ENCODE data around the gene PDE7B. TPM values are rescaled to one million over a fixed set of nuclear protein-coding genes. Genes with fewer than 3 reads are reported as not detected.

PDE7B gene
- polyA plus RNA-seq, 1 of the 3 experiments (the other 2 are of a cell fraction) = 1.9 TPM

DNA sequence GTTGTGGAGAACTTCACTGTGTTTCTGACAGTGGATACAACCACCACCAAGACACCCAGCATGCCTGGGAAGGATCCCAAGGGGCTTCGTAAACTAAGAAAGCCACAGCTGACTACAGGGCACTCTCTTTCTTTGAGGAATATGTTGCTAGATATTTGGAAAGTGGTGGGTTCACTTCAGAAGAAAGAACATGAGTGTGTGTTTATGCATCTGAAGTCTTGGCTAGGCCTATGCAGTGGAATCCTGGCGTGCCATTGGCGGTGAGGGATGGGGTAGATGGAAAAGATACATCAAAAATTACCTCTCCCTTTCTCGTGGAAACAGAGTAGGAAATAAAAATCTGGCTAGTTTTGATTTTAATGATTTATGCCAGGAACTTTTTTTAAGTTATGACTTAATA, 187.7 kb downstream of the PDE7B start:
- WGBS (ENCODE audit: low lambda C conversion rate) = 73% methylated on average over 4 of the region's 4 CpGs
- Histone ChIP-seq H3K9me2 (no peaks in the 10 kb centered on the region), H3K4me3 (ENCODE audit: low read depth in 2 of 2, low read length in 1 of 2) (peak overlapping the region; percentile 48 to 58; a peak in 3 of 4 replicates), H3K79me2 (ENCODE audit: insufficient read depth) (no peaks in the 10 kb centered on the region), H4K20me1 (ENCODE audit: insufficient read depth) (no peaks in the 10 kb centered on the region), H3K4me1 (ENCODE audit: control insufficient read depth in 1 of 2, insufficient read depth in 2 of 2, low read depth in 1 of 2, low read length in 1 of 2) (peaks cover 18 to 37% of the 10 kb centered on the region in 2 experiments), H3F3A (replicated peaks; ENCODE audit: insufficient read depth) (peaks cover 3% of the 10 kb centered on the region), H3K27ac (ENCODE audit: low read depth in 2 of 2, low read length in 1 of 2) (peak overlapping the region; percentile 58 to 94; a peak in 3 of 4 replicates), H3K36me3 (replicated peaks in 1 of 2; ENCODE audit: control insufficient read depth in 1 of 2, insufficient read depth in 2 of 2, low read length in 1 of 2) (peaks cover 0 to 5% of the 10 kb centered on the region in 2 experiments), H3K27me3 (ENCODE audit: insufficient read depth) (no peaks in the 10 kb centered on the region), H3K4me2 (peak overlapping the region; percentile 83; the same call in 1 of the 2 replicates), H3K9me3 (no peaks in the 10 kb centered on the region), H3K9ac (no peak overlapping the region), H2AFZ (ENCODE audit: low read depth) (no peak overlapping the region)
- CTCF ChIA-PET = interaction anchor here (1.3 to 2.1 kb wide), 6 partner anchors 11 to 533 kb away, joined by 4 to 14 read pairs (median 7); no protein-coding TSS in a partner anchor
- POLR2A ChIA-PET = interaction anchor here (1.9 kb wide), 1 partner anchor 65 kb away, joined by 4 read pairs; no protein-coding TSS in a partner anchor
- TF ChIP-seq PBX3 (IDR thresholded peaks at IDR 0.05) = no peak
- TF ChIP-seq CTCF (IDR thresholded peaks at IDR 0.05) = no peak
- no peak for TF ChIP-seq NRF1 (IDR thresholded peaks at IDR 0.05; ENCODE audit: low read depth, low read length)
- TF ChIP-seq USF1 (IDR thresholded peaks at IDR 0.05; ENCODE audit: borderline replicate concordance, low read depth) = no peak
- no peak for TF ChIP-seq RXRA (IDR thresholded peaks at IDR 0.05; ENCODE audit: borderline replicate concordance, low read depth)
- TF ChIP-seq TAF1 (IDR thresholded peaks at IDR 0.05; ENCODE audit: borderline replicate concordance, low read depth, low read length) = no peak
- TF ChIP-seq, protein P1, sequence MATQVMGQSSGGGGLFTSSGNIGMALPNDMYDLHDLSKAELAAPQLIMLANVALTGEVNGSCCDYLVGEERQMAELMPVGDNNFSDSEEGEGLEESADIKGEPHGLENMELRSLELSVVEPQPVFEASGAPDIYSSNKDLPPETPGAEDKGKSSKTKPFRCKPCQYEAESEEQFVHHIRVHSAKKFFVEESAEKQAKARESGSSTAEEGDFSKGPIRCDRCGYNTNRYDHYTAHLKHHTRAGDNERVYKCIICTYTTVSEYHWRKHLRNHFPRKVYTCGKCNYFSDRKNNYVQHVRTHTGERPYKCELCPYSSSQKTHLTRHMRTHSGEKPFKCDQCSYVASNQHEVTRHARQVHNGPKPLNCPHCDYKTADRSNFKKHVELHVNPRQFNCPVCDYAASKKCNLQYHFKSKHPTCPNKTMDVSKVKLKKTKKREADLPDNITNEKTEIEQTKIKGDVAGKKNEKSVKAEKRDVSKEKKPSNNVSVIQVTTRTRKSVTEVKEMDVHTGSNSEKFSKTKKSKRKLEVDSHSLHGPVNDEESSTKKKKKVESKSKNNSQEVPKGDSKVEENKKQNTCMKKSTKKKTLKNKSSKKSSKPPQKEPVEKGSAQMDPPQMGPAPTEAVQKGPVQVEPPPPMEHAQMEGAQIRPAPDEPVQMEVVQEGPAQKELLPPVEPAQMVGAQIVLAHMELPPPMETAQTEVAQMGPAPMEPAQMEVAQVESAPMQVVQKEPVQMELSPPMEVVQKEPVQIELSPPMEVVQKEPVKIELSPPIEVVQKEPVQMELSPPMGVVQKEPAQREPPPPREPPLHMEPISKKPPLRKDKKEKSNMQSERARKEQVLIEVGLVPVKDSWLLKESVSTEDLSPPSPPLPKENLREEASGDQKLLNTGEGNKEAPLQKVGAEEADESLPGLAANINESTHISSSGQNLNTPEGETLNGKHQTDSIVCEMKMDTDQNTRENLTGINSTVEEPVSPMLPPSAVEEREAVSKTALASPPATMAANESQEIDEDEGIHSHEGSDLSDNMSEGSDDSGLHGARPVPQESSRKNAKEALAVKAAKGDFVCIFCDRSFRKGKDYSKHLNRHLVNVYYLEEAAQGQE (IDR thresholded peaks at IDR 0.05; ENCODE audit: low read depth, low read length) = no peak
- DNase-seq = no peak

- H3K79me2 ChIP-seq (ENCODE audit: insufficient read depth) = no peaks in the 10 kb centered on the region
- H3K9me2 ChIP-seq = no peaks in the 10 kb centered on the region
- H3K36me3 ChIP-seq (replicated peaks in 1 of 2; ENCODE audit: control insufficient read depth in 1 of 2, insufficient read depth in 2 of 2, low read length in 1 of 2) = no peaks in the 10 kb centered on the region
- peak overlapping the region in 1 of 2 experiments; percentile 77; a peak in 2 of 4 replicates for H3K27ac ChIP-seq (ENCODE audit: low read depth in 2 of 2, low read length in 1 of 2)
- no peak for DNase-seq
- WGBS (ENCODE audit: low lambda C conversion rate) = 85% methylated on average over 1 of the region's 1 CpG
- peaks cover 9% of the 10 kb centered on the region for H3F3A ChIP-seq (replicated peaks; ENCODE audit: insufficient read depth)
- H3K4me3 ChIP-seq (ENCODE audit: low read depth in 2 of 2, low read length in 1 of 2) = no peak overlapping the region
- ChIA-PET CTCF (interaction anchor here (1.3 kb wide), 1 partner anchor 12 kb away, joined by 5 read pairs; no protein-coding TSS in a partner anchor), POLR2A (no interaction called here)
- H3K27me3 ChIP-seq (ENCODE audit: insufficient read depth) = no peaks in the 10 kb centered on the region
- no peaks in the 10 kb centered on the region for H4K20me1 ChIP-seq (ENCODE audit: insufficient read depth)
- H3K4me1 ChIP-seq (ENCODE audit: control insufficient read depth in 1 of 2, insufficient read depth in 2 of 2, low read depth in 1 of 2, low read length in 1 of 2) = peaks cover 0 to 19% of the 10 kb centered on the region in 2 experiments; a peak in 3 of 4 replicates
- peak overlapping the region; percentile 40; the same call in 1 of the 2 replicates for H3K9ac ChIP-seq
- H3K9me3 ChIP-seq = no peaks in the 10 kb centered on the region
- peak overlapping the region; percentile 68; the same call in 1 of the 2 replicates for H2AFZ ChIP-seq (ENCODE audit: low read depth)
- H3K4me2 ChIP-seq = 0 out of 2 replicates have a peak overlapping the region, but pooled peaks have one; percentile 53
- TF ChIP-seq NRF1 (IDR thresholded peaks at IDR 0.05; ENCODE audit: low read depth, low read length) = no peak
- TF ChIP-seq, protein P2, sequence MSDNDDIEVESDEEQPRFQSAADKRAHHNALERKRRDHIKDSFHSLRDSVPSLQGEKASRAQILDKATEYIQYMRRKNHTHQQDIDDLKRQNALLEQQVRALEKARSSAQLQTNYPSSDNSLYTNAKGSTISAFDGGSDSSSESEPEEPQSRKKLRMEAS (IDR thresholded peaks at IDR 0.05; ENCODE audit: low read depth) = no peak
- no peak for TF ChIP-seq TAF1 (IDR thresholded peaks at IDR 0.05; ENCODE audit: borderline replicate concordance, low read depth, low read length)
- TF ChIP-seq, protein P1 (IDR thresholded peaks at IDR 0.05; ENCODE audit: low read depth, low read length) = no peak
- TF ChIP-seq RFX5 (IDR thresholded peaks at IDR 0.05; ENCODE audit: low read length) = no peak
- TF ChIP-seq FOXJ3 (CRISPR knock-in tag; IDR thresholded peaks at IDR 0.05) = no peak
- no peak for TF ChIP-seq RXRA (IDR thresholded peaks at IDR 0.05; ENCODE audit: borderline replicate concordance, low read depth)
- no peak for TF ChIP-seq JUND (IDR thresholded peaks at IDR 0.05)
- TF ChIP-seq SIN3A (IDR thresholded peaks at IDR 0.05; ENCODE audit: borderline replicate concordance, low read depth, low read length) = no peak
Observed at GRCh38 chr6:136050475-136050874, 199.0 kb downstream of the PDE7B start.

Measured in SK-N-SH (cell line).